Measurements from ENCODE around the gene HSCB. TPM values are rescaled to one million over a fixed set of nuclear protein-coding genes. Genes with fewer than 3 reads are reported as not detected.

HSCB gene
- total RNA-seq, 4 donors from 2014 or later: 17.5 to 27.0 (median 21.4) TPM

- intact Hi-C loops (cut with DNase I; ENCODE audit: low total_unique reads): no loop called here
- no peak for TF ChIP-seq POLR2A (IDR thresholded peaks at IDR 0.05)
- TF ChIP-seq, protein P1, sequence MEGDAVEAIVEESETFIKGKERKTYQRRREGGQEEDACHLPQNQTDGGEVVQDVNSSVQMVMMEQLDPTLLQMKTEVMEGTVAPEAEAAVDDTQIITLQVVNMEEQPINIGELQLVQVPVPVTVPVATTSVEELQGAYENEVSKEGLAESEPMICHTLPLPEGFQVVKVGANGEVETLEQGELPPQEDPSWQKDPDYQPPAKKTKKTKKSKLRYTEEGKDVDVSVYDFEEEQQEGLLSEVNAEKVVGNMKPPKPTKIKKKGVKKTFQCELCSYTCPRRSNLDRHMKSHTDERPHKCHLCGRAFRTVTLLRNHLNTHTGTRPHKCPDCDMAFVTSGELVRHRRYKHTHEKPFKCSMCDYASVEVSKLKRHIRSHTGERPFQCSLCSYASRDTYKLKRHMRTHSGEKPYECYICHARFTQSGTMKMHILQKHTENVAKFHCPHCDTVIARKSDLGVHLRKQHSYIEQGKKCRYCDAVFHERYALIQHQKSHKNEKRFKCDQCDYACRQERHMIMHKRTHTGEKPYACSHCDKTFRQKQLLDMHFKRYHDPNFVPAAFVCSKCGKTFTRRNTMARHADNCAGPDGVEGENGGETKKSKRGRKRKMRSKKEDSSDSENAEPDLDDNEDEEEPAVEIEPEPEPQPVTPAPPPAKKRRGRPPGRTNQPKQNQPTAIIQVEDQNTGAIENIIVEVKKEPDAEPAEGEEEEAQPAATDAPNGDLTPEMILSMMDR (IDR thresholded peaks at IDR 0.05): no peak
- DNase-seq (ENCODE audit: low spot score in 2 of 2): peak in 1 of 2 donors; percentile 76
- WGBS, 2 donors: 85 to 87% methylated on average over 15 of the region's 15 CpGs
- no peak overlapping the region for H3K4me3 ChIP-seq (ENCODE audit: low read depth, poor library complexity, severe bottlenecking)
Observed at GRCh38 chr22:28792491-28793383, 50.9 kb downstream of the HSCB start.

DNA sequence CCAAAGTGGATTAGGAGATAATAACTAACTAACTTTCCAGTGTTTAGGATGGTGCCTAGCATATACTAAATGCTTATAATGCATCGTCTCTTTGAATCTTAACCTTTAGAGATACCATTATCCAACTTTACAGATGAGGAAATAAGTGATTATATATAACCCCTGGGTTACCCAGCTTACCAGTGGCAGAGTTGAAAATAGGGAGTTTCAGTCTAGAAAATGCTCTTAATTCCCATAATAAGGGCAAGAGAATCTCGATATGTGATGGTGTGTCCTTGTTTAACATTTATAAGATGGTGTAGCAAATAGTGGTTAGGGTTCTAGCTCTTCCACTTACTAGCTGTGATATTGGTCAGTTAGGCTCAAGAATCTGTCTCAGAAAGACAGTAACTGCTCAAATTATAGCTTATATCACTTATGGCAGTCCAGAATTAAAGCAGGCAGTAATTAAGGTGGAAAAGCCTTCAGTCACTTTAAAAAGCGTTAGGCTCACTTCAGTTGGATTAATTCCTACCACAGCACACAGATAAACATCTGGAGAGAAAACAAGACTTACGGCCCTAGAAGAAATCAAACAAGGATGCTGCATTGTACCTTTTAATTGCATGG, 52.2 kb downstream of the HSCB start:
- DNase-seq (ENCODE audit: low spot score in 2 of 2): no peak
- WGBS, 2 donors: 74 to 76% methylated on average over 4 of the region's 4 CpGs
- no peak for TF ChIP-seq POLR2A (IDR thresholded peaks at IDR 0.05)
- TF ChIP-seq, protein P1 (IDR thresholded peaks at IDR 0.05): no peak
- intact Hi-C loops (cut with DNase I; ENCODE audit: low total_unique reads): no loop called here
- H3K4me3 ChIP-seq (ENCODE audit: low read depth, poor library complexity, severe bottlenecking): no peak overlapping the region

DNA sequence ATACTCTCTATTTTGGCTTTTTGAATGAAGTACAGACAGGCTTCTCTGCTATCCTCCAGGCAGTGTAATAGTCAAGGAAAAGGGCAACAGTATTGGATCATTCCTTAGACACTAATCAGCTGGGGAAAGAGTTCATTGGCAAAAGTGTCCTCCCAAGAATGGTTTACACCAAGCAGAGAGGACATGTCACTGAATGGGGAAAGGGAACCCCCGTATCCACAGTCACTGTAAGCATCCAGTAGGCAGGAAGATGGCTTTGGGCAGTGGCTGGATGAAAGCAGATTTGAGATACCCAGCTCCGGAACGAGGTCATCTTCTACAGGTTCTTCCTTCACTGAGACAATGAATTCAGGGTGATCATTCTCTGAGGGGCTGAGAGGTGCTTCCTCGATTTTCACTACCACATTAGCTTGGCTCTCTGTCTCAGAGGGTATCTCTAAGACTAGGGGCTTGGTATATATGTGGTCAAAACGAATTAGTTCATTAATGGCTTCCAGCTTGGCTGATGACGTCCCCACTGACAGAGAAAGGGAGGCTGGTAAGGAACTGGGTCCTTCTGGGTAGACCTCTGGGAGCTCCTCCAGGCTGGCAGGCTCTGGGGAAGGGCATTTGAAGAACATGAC, 53.3 kb downstream of the HSCB start:
- 76 to 78% methylated on average over 6 of the region's 6 CpGs for WGBS, 2 donors
- no peak overlapping the region for H3K4me3 ChIP-seq (ENCODE audit: low read depth, poor library complexity, severe bottlenecking)
- DNase-seq (ENCODE audit: low spot score in 2 of 2): no peak
- intact Hi-C loops (cut with DNase I; ENCODE audit: low total_unique reads): no loop called here
- no peak for TF ChIP-seq POLR2A (IDR thresholded peaks at IDR 0.05)
- TF ChIP-seq, protein P1 (IDR thresholded peaks at IDR 0.05): no peak

DNA sequence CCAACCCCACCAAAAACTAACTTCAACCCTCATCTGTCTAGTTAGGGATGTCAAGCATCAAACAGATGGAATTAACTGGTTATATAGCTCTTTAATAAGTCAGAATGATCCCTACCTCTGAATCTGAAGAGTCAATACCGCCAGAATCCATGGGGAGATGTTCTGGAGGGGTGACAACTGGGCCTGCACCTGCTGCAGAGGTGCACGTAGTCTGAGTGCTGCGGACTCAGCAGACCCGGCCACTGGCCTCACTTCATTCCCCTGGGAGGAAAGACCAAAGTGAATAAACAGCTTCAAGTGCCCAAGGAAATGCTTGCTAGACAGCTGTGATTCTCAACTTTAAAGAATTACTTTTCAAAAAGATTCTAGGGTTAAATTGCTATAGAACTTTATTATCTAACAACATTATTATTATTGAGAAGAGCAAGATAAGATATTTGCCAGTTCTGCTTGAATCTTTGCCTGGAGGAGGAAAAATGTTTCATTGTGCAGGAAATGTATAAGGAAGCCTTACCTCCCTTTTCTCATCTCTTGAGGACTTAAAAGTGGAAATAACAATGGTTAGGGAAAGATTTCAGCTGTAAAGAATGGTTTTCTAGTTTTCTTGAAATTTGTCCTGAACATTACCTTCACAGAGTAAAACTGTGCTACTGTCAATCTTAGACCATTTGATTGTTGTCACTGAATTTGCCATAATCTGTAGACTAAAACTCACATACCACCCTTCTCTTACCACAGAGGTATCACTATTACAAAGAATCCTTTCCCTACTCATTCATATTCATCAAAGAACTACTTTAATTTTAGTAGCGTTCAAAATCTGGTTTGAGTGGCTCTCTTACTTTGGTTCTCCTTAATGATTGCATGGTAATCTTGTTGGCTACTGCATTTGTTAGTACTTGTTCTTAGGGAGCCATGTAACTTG, 54.4 kb downstream of the HSCB start:
- WGBS, 2 donors: 75 to 88% methylated on average over 5 of the region's 5 CpGs
- intact Hi-C loops (cut with DNase I; ENCODE audit: low total_unique reads): no loop called here
- no peak for DNase-seq (ENCODE audit: low spot score in 2 of 2)
- TF ChIP-seq, protein P1 (IDR thresholded peaks at IDR 0.05): no peak
- TF ChIP-seq POLR2A (IDR thresholded peaks at IDR 0.05): no peak
- no peak overlapping the region for H3K4me3 ChIP-seq (ENCODE audit: low read depth, poor library complexity, severe bottlenecking)
